Immature natural killer cell (primary cell): ENCODE data around the gene SYNE2. TPM values are rescaled to one million over a fixed set of nuclear protein-coding genes. Genes with fewer than 3 reads are reported as not detected.
A peak's percentile ranks its signal among the peaks of the same experiment; 100 is the strongest.
"Not testable (repeated sequence)": the region's sequence is repeated elsewhere in the genome, so short reads cannot be mapped to it uniquely, and the experiment has no call there.

ENCODE experiments used
- DNase-seq, 3 donors: peaks; one replicate each; pipeline ENCODE4 v3.0.0; 2022; ENCODE audit warnings: mixed read lengths in 1 of 3
- H3K27ac Mint-ChIP-seq, 6 donors: one replicate each; pipeline ENCODE4 v1.8.0; 2020; ENCODE audit warnings: mixed read lengths in 6 of 6, mild to moderate bottlenecking in 5 of 6, inconsistent platforms in 4 of 6, moderate library complexity in 3 of 6
- H3K27me3 Mint-ChIP-seq, 3 donors: one replicate each; pipeline ENCODE4 v1.8.0; 2020 to 2021; ENCODE audit warnings: low read depth in 3 of 3, mild to moderate bottlenecking in 3 of 3, mixed read lengths in 3 of 3, moderate library complexity in 3 of 3, inconsistent platforms in 1 of 3
- H3K36me3 Mint-ChIP-seq, 3 donors: one replicate each; pipeline ENCODE4 v1.8.0; 2020; ENCODE audit warnings: mixed read lengths in 3 of 3, inconsistent platforms in 2 of 3, mild to moderate bottlenecking in 2 of 3
- H3K4me1 Mint-ChIP-seq, 2 donors: one replicate each; pipeline ENCODE4 v1.8.0; 2020; ENCODE audit warnings: inconsistent platforms in 2 of 2, mild to moderate bottlenecking in 2 of 2, mixed read lengths in 2 of 2, moderate library complexity in 1 of 2
- H3K4me3 Mint-ChIP-seq, 5 donors: one replicate each; pipeline ENCODE4 v1.8.0; 2020; ENCODE audit warnings: mild to moderate bottlenecking in 5 of 5, mixed read lengths in 5 of 5, inconsistent platforms in 3 of 5, moderate library complexity in 3 of 5
- H3K9me3 Mint-ChIP-seq, 6 donors: one replicate each; pipeline ENCODE4 v1.8.0; 2020; ENCODE audit warnings: mild to moderate bottlenecking in 6 of 6, mixed read lengths in 6 of 6, inconsistent platforms in 4 of 6, moderate library complexity in 3 of 6
- polyA plus RNA-seq, 3 donors: library from polyadenylated mRNA; unstranded; fragments of 300-500 nt; fragmentation: Illumina TruSeq; gene quantifications; one replicate each; pipeline ENCODE4 v1.2.3, GENCODE V29; 2021

The SYNE2 gene
- polyA plus RNA-seq, 3 donors from 2014 or later, result 14.0 to 116 (median 20.0) TPM

DNA sequence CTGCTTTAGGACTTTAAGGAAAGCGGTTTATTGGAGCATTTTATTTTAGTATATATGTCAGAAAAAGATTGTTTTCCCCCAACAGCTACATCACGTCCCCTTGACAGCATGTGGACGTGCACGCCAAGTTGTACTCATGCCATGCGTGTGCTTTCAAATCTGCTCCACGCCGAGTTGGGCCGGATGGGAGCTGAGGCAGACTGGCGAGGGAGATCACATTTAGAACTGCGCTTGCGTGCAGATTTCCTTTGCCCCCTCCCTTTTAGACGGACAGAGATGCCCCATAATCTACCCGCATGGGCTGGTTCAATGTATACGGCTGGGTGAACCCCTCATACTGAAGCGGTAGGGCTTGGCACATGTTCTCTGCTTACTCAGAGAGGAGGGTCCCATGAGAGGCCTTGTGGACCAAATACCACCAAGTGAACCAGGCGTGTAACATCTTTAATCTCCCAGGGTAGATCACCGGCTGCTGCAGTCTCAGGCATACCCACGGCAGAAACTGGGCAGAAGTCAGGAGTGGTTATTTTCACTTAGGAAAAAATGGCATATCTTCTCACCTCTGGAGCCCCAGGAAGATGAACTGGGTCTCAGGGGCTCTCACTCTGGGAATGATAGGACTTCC is 349.2 kb downstream of the SYNE2 start:
- Mint-ChIP-seq H3K27me3 (peaks cover 2 to 7% (median 5%) of the 10 kb centered on the region in 3 donors), H3K4me3 (no peak overlapping the region), H3K9me3 (no peaks in the 10 kb centered on the region), H3K4me1 (peaks cover 11 to 14% of the 10 kb centered on the region in 2 donors), H3K36me3 (peaks cover 0 to 15% (median 11%) of the 10 kb centered on the region in 3 donors), H3K27ac (no peak overlapping the region)
- DNase-seq, result no peak

DNA sequence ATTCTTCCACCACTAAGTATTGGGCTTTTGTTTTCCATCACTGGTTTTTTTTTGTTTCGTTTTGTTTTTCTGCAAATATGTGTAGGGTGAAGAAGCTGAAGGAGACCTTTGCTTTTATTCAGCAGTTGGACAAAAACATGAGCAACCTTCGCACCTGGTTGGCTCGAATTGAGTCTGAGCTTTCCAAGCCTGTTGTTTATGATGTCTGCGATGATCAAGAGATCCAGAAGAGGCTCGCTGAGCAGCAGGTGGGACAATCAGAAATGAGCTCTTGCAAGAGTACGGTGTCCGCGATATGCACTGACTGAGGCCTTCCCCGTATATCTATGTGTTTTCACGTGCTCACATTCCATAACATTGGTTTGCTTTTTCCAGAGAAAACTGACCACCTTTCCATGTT is 349.9 kb downstream of the SYNE2 start:
- no peak for DNase-seq
- Mint-ChIP-seq H3K9me3 (no peaks in the 10 kb centered on the region), H3K36me3 (peaks cover 0 to 14% (median 12%) of the 10 kb centered on the region in 3 donors), H3K27ac (peak overlapping the region in 4 of 6 donors; percentile 30 to 59 (median 40)), H3K4me1 (peaks cover 4 to 8% of the 10 kb centered on the region in 2 donors), H3K27me3 (peaks cover 1 to 7% (median 5%) of the 10 kb centered on the region in 3 donors), H3K4me3 (no peak overlapping the region)

GRCh38 chr14:64203366-64204006 is 350.7 kb downstream of the SYNE2 start:
- H3K27me3 Mint-ChIP-seq, result peaks cover 1 to 7% (median 5%) of the 10 kb centered on the region in 3 donors
- peaks cover 0 to 15% (median 12%) of the 10 kb centered on the region in 3 donors for H3K36me3 Mint-ChIP-seq
- peaks cover 0 to 6% of the 10 kb centered on the region in 2 donors for H3K4me1 Mint-ChIP-seq
- peak overlapping the region in 3 of 6 donors; percentile 17 to 36 (median 32) for H3K27ac Mint-ChIP-seq
- no peak overlapping the region for H3K4me3 Mint-ChIP-seq
- DNase-seq, result no peak
- no peaks in the 10 kb centered on the region for H3K9me3 Mint-ChIP-seq

GRCh38 chr14:64208261-64208660 is 355.5 kb downstream of the SYNE2 start:
- peaks cover 0 to 36% (median 25%) of the 10 kb centered on the region in 3 donors for H3K36me3 Mint-ChIP-seq
- DNase-seq, result no peak
- no peaks in the 10 kb centered on the region for H3K4me1 Mint-ChIP-seq
- peaks cover 0 to 6% (median 0%) of the 10 kb centered on the region in 3 donors for H3K27me3 Mint-ChIP-seq
- no peak overlapping the region for H3K4me3 Mint-ChIP-seq
- H3K27ac Mint-ChIP-seq, result peak overlapping the region in 1 of 6 donors; percentile 20
- H3K9me3 Mint-ChIP-seq, result no peaks in the 10 kb centered on the region

- Mint-ChIP-seq H3K36me3 (peaks cover 0 to 39% (median 24%) of the 10 kb centered on the region in 3 donors), H3K27me3 (peaks cover 0 to 6% (median 0%) of the 10 kb centered on the region in 3 donors), H3K27ac (peak overlapping the region in 4 of 6 donors; percentile 20 to 46 (median 36)), H3K4me1 (no peaks in the 10 kb centered on the region), H3K4me3 (no peak overlapping the region), H3K9me3 (no peaks in the 10 kb centered on the region)
- no peak for DNase-seq
Measured at GRCh38 chr14:64208981-64209380, 356.2 kb downstream of the SYNE2 start.

DNA sequence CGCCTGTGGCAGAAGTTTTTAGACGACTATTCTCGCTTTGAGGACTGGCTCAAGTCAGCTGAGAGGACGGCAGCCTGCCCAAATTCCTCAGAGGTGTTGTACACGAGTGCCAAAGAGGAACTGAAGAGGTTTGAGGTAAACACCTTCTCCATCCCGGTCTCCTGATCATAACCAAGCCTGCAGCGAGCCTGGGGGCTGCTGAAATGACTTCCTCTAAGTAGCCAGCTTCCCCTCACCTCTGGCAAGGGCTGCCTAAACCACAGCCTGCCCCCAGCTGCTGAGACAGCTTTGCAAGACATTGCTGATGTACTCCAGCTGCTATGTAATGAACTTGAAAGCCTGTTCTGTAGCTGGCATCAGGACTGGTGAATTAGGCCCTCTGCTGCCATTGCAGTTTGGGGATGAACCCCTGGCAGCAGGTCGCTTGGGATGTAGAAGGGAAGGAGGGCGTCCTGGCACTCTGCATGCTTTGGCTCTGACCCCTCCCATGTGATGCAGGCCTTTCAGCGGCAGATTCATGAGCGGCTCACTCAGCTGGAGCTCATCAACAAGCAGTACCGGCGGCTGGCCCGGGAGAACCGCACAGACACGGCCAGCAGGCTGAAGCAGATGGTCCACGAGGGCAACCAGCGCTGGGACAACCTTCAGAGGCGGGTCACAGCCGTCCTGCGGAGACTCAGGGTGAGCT is 356.8 kb downstream of the SYNE2 start:
- peaks cover 0 to 6% (median 0%) of the 10 kb centered on the region in 3 donors for H3K27me3 Mint-ChIP-seq
- DNase-seq, result no peak
- no peak overlapping the region for H3K4me3 Mint-ChIP-seq
- H3K4me1 Mint-ChIP-seq, result no peaks in the 10 kb centered on the region
- peak overlapping the region in 2 of 6 donors; percentile 17 to 32 for H3K27ac Mint-ChIP-seq
- no peaks in the 10 kb centered on the region for H3K9me3 Mint-ChIP-seq
- H3K36me3 Mint-ChIP-seq, result peaks cover 0 to 42% (median 19%) of the 10 kb centered on the region in 3 donors

DNA sequence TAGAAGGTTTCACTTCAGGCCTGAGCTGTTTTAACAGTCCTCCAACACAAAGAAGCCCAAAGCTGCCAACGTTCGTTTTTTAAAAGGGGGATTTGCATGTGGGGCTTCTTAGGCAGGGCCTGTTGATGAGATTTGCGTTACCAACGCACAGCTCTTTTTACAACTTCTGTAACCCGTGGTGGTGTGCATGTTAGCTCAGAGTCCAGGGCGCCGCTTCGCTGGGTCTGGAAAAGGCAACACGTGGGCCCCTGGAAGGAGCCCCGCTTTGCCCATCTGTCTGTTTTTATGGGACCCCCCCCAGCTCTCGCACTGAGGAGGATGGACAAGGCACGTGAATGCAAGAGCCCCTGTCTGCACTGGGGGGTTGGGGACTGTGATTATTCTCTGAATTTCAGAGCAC is 357.4 kb downstream of the SYNE2 start:
- no peak overlapping the region for H3K4me3 Mint-ChIP-seq
- peaks cover 0 to 3% (median 0%) of the 10 kb centered on the region in 3 donors for H3K27me3 Mint-ChIP-seq
- peaks cover 1 to 43% (median 16%) of the 10 kb centered on the region in 3 donors for H3K36me3 Mint-ChIP-seq
- no peaks in the 10 kb centered on the region for H3K4me1 Mint-ChIP-seq
- no peaks in the 10 kb centered on the region for H3K9me3 Mint-ChIP-seq
- H3K27ac Mint-ChIP-seq, result peak overlapping the region in 1 of 6 donors; percentile 57
- DNase-seq, result no peak

GRCh38 chr14:64210912-64211311 is 358.1 kb downstream of the SYNE2 start:
- not testable (repeated sequence) for H3K27me3 Mint-ChIP-seq, DNase-seq, H3K4me1 Mint-ChIP-seq, H3K9me3 Mint-ChIP-seq, H3K4me3 Mint-ChIP-seq
- H3K27ac Mint-ChIP-seq, result peak overlapping the region in 3 of 6 donors; percentile 31 to 81 (median 57)
- H3K36me3 Mint-ChIP-seq, result peaks cover 4 to 50% (median 22%) of the 10 kb centered on the region in 3 donors

DNA sequence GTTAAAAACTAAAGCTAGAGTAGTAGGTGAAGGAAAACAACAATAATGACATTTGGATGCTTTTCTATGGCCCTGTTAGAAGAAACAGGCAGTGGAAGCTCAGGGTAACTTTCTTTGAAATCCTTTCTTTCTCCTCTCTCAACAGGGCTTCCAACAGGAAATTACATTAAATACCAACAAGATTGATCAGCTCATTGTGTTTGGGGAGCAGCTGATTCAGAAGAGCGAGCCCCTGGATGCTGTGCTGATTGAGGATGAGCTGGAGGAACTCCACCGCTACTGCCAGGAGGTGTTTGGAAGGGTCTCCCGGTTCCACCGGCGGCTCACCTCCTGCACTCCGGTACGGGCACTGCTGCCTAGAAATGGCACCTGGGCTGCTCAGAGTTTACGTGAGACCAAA is 359.9 kb downstream of the SYNE2 start:
- no peaks in the 10 kb centered on the region for H3K9me3 Mint-ChIP-seq
- H3K36me3 Mint-ChIP-seq, result peaks cover 15 to 60% (median 30%) of the 10 kb centered on the region in 3 donors
- DNase-seq, result no peak
- no peak overlapping the region for H3K27ac Mint-ChIP-seq
- no peaks in the 10 kb centered on the region for H3K4me1 Mint-ChIP-seq
- H3K4me3 Mint-ChIP-seq, result no peak overlapping the region
- H3K27me3 Mint-ChIP-seq, result no peaks in the 10 kb centered on the region

DNA sequence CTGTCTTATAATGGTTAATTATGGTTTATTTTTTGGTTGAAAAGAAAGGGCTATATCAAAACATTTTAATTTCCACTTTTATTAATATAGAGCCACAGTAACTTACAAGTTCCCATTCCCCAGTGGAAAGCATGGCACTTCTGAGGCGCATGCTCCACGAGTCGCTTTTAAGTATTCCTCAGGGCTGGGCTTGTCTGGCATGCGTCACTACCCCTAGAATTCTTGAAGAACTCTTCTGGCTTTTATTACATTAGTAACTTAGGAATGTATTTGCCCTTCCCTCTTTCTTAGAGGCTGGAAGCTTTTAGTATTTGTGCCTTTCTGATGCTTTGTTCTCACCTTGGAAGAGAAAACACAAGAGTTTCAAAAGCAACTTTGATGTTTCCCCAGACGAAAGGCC is 360.3 kb downstream of the SYNE2 start:
- peaks cover 15 to 65% (median 34%) of the 10 kb centered on the region in 3 donors for H3K36me3 Mint-ChIP-seq
- no peak for DNase-seq
- no peak overlapping the region for H3K27ac Mint-ChIP-seq
- no peaks in the 10 kb centered on the region for H3K9me3 Mint-ChIP-seq
- no peak overlapping the region for H3K4me3 Mint-ChIP-seq
- H3K27me3 Mint-ChIP-seq, result no peaks in the 10 kb centered on the region
- no peaks in the 10 kb centered on the region for H3K4me1 Mint-ChIP-seq

DNA sequence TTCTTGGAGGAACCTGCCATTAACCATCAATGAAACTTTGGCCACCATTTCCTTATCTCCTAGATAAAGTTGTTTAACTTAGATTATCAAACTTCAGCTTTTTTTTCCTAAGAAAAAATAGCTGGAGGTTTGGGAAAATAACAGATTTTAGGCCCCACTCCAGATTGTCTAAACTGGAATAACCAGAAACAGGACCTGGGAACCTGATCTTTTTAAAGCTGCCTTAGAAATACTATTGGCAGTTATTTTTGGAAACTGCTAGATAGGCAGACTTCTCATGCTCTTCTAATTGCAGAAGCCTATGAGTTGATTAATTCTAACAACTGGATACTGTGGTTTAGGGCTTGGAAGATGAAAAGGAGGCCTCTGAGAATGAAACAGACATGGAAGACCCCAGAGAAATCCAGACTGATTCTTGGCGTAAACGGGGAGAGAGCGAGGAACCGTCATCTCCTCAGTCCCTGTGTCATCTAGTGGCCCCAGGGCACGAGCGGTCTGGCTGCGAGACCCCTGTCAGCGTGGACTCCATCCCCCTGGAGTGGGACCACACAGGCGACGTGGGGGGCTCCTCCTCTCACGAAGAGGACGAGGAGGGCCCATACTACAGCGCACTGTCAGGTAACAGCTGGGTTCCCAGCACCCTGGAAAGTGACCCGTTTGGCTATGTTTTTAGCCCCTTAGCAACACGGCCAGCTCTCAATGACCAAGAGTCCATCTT is 361.2 kb downstream of the SYNE2 start:
- Mint-ChIP-seq H3K36me3 (peaks cover 15 to 68% (median 42%) of the 10 kb centered on the region in 3 donors), H3K4me1 (no peaks in the 10 kb centered on the region), H3K27me3 (no peaks in the 10 kb centered on the region), H3K9me3 (no peaks in the 10 kb centered on the region), H3K4me3 (no peak overlapping the region), H3K27ac (no peak overlapping the region)
- DNase-seq, result no peak

- DNase-seq, result no peak
- Mint-ChIP-seq H3K27me3 (no peaks in the 10 kb centered on the region), H3K9me3 (no peaks in the 10 kb centered on the region), H3K27ac (peak overlapping the region in 2 of 6 donors; percentile 2 to 25), H3K4me1 (no peaks in the 10 kb centered on the region), H3K4me3 (no peak overlapping the region), H3K36me3 (peaks cover 15 to 69% (median 42%) of the 10 kb centered on the region in 3 donors)
Measured at GRCh38 chr14:64215274-64215673, 362.5 kb downstream of the SYNE2 start.

DNA sequence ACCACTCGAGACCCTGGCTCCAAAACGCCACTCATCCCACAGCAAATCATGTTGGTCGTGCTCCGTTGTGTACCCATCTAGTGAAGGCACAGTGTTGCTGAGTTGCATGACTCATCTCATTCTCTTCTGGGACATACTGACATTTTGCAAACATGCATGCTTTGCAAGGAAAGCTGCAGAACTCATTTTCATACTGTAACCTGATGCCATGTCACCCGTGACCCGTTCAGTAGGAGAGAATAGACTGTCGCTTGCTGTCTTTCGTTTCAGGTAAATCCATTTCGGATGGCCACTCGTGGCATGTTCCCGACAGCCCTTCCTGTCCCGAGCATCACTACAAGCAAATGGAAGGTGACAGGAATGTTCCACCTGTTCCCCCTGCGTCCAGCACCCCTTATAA is 363.2 kb downstream of the SYNE2 start:
- no peaks in the 10 kb centered on the region for H3K9me3 Mint-ChIP-seq
- peaks cover 15 to 63% (median 39%) of the 10 kb centered on the region in 3 donors for H3K36me3 Mint-ChIP-seq
- DNase-seq, result no peak
- H3K4me3 Mint-ChIP-seq, result no peak overlapping the region
- no peaks in the 10 kb centered on the region for H3K4me1 Mint-ChIP-seq
- peaks cover 0 to 1% (median 0%) of the 10 kb centered on the region in 3 donors for H3K27me3 Mint-ChIP-seq
- peak overlapping the region in 2 of 6 donors; percentile 53 to 62 for H3K27ac Mint-ChIP-seq
